GM10266 (cell line): ENCODE results near the gene FGF2.
"Not testable (repeated sequence)": the region's sequence is repeated elsewhere in the genome, so short reads cannot be mapped to it uniquely, and the experiment has no call there.

Experiments
- DNase-seq: peaks from one replicate; pipeline ENCODE4 v3.0.0; 2012; ENCODE audit errors: extremely low spot score
- TF ChIP-seq, protein P1 (sequence below): IDR thresholded peaks from 2 replicates; pipeline ENCODE4 v1.5.1; 2012; ENCODE audit warnings: mild to moderate bottlenecking, low read depth; ENCODE audit not compliant: control insufficient read depth, insufficient read depth; ENCODE audit errors: missing control alignments

Gene FGF2

DNA sequence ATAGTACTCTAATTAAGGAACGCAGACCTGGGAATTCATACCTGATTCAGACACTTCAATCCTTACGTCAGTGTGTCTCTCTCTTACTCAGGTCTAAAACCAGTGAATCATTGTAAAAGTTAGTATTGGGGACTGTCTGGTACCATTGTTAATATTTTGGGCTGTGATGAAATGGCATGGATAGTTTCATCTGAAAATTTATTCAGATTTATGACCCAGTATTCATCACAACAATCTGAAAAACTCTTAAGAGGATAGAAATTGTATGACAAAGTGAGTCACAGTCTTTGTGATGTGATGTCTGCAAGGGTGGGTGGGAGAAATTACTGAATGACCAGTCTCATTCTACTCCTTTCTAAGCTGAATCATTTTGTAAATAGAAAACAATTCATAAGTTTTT is 10.3 kb downstream of the FGF2 start:
- no peak for DNase-seq
- TF ChIP-seq, protein P1, sequence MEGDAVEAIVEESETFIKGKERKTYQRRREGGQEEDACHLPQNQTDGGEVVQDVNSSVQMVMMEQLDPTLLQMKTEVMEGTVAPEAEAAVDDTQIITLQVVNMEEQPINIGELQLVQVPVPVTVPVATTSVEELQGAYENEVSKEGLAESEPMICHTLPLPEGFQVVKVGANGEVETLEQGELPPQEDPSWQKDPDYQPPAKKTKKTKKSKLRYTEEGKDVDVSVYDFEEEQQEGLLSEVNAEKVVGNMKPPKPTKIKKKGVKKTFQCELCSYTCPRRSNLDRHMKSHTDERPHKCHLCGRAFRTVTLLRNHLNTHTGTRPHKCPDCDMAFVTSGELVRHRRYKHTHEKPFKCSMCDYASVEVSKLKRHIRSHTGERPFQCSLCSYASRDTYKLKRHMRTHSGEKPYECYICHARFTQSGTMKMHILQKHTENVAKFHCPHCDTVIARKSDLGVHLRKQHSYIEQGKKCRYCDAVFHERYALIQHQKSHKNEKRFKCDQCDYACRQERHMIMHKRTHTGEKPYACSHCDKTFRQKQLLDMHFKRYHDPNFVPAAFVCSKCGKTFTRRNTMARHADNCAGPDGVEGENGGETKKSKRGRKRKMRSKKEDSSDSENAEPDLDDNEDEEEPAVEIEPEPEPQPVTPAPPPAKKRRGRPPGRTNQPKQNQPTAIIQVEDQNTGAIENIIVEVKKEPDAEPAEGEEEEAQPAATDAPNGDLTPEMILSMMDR, result no peak

GRCh38 chr4:122838034-122838433 is 11.4 kb downstream of the FGF2 start:
- no peak for DNase-seq
- TF ChIP-seq, protein P1, result no peak

DNA sequence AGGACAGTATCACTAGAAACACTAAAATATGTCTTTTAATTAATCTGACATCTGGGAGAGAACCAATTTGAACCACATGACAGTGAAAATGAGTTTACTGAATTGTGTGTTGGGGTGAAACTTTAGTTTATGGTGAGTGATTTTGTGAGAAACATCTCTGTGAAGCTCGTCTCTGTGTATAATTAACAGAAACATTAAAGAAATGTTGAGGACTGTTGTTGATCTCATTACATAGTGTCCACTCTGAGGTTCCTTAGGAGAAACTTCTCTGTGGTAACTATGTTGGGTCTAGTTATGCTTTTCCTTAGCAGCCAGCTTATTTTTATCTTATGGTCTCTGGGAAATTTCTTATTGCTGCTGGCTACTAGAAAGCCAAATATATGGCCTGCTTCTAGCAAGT is 15.8 kb downstream of the FGF2 start:
- TF ChIP-seq, protein P1, result no peak
- DNase-seq, result no peak

- TF ChIP-seq, protein P1, result no peak
- DNase-seq, result no peak
Measured at GRCh38 chr4:122842984-122843531, 16.4 kb downstream of the FGF2 start.

DNA sequence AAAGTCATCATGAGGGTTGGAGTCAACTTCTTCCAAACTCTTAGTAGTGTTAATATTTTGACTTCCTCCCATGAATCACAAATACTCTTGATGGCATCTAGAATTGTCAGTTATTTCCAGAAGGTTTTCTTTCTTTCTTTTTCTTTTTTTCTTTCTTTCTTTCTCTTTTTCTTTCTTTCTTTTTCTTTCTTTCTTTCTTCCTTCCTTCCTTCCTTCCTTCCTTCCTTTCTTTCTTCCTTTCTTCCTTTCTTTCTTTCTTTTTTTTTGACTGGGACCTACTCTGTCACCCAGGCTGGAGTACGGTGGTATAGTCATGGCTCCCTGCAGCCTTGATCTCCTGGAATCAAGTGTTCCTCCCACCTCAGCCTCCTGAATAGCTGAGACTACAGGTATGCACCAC is 17.8 kb downstream of the FGF2 start:
- not testable (repeated sequence) for DNase-seq

DNA sequence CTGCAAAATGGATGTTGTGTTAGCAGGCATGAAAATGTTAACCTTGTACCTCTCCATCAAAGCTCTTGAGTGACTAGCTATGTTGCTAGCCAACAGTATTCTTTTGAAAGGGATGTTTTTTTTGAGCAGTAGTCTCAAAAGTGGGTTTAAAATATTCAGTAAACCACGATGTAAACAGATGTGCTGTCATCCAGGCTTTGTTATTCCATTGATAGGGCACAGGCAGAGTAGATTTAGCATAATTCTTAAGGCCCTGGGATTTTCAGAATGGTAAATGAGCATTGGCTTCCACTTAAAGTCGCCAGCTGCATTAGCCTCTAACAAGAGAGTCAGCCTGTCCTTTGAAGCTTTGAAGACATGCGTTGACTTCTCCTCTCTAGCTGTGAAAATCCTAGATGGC is 18.4 kb downstream of the FGF2 start:
- DNase-seq, result no peak
- TF ChIP-seq, protein P1, result no peak

- TF ChIP-seq, protein P1, result no peak
- DNase-seq, result no peak
Measured at GRCh38 chr4:122845760-122846159, 19.1 kb downstream of the FGF2 start.

DNA sequence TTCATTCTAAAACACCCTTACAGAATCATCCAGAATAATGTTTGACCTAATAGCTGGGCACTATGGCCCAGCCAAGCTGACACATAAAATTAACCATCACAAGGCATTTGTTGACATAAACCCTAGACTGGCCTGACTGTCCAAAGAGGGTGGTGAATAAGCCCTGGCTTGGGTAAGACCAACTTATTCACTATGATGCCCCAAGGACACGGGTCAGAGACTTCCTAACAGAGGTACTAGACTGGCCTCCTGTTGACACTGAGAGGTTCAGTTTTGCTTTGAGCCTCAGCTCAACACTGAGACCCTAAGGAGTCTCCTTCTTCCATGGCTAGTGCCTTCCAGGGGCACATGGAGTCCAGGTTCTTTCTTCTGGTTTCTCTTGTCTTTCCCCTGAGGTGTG is 21.3 kb downstream of the FGF2 start:
- DNase-seq, result no peak
- TF ChIP-seq, protein P1, result no peak

DNA sequence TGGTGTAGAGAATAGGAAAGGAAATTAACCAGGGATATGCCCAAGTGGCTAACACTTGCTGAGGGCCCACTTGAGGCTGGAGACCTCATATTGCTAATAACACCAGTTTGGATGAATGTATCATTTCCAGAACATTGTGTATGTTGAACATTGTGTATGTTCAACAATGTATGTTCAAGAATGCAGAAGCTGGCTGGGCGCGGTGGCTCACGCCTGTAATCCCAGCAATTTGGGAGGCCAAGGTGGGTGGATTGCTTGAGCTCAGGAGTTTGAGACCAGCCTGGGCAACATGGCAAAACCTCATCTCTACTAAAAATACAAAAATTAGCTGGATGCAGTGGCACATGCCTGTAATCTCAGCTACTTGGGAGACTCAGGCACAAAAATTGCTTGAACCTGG is 23.2 kb downstream of the FGF2 start:
- DNase-seq, result not testable (repeated sequence)
